DMS114 treated with DMSO at 0.1 percent for 48 hours (cell line): ENCODE results near the gene ZNF765.
"Not testable (repeated sequence)": the region's sequence is repeated elsewhere in the genome, so short reads cannot be mapped to it uniquely, and the experiment has no call there.

Source experiments
- DNase-seq: peaks from one replicate; lab custom pipeline; 2025; ENCODE audit not compliant: unreplicated experiment; lab: John Stamatoyannopoulos, UW

ZNF765 gene

GRCh38 chr19:53475470-53475869, 80.5 kb downstream of the ZNF765 start:
- DNase-seq, result not testable (repeated sequence)
